ENCODE measurements around the gene CWF19L2. TPM values are rescaled to one million over a fixed set of nuclear protein-coding genes. Genes with fewer than 3 reads are reported as not detected.

Gene CWF19L2
- total RNA-seq, 1 experiment from 2014 or later = 18.4 TPM

DNA sequence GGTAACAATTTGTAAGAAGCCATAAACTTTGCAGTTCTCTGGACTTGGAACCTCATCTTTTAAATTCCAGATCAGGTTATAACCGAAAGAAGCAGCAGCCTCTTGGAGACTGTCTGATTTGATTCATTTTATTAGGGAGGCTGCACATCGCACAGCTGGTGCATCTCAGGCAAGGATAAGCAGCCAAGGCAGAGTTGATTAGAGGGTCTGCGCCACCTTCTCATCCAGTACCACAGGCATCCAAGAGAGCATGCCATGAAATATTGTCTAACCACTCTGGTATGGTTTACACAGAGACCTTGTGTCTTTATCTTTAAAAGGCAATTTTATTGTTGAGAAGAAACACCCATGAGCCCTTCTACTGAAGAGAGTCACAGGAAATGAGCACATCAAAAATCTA, 16.2 kb upstream of the CWF19L2 start:
- WGBS (ENCODE audit: extremely low coverage, insufficient read length, low lambda C conversion rate) = no CpG with 5 or more reads among the region's 3 CpGs
- H4K8ac ChIP-seq (replicated peaks; ENCODE audit: insufficient read length, low read depth, low read length) = no peak overlapping the region
- no peak overlapping the region for H2BK120ac ChIP-seq (ENCODE audit: low read depth, low read length, poor library complexity, severe bottlenecking)
- no peak overlapping the region for H4K91ac ChIP-seq (ENCODE audit: insufficient read length, low read depth, low read length)
- H4K20me1 ChIP-seq (ENCODE audit: control insufficient read depth, insufficient read depth, insufficient read length) = no peaks in the 10 kb centered on the region
- no peaks in the 10 kb centered on the region for H3K9me3 Mint-ChIP-seq
- no peak overlapping the region for H3K56ac ChIP-seq (ENCODE audit: insufficient read length, low read depth, low read length)
- H2BK5ac ChIP-seq (ENCODE audit: insufficient read length, low read length) = no peak overlapping the region
- H4K5ac ChIP-seq (ENCODE audit: insufficient read length, low read depth, low read length) = no peak overlapping the region
- no peak overlapping the region for H3T11ph ChIP-seq (ENCODE audit: low read length)
- H3K14ac ChIP-seq (ENCODE audit: insufficient read depth, low read length) = no peak overlapping the region
- no peaks in the 10 kb centered on the region for H3K4me1 ChIP-seq (ENCODE audit: insufficient read depth, low read length)
- no peaks in the 10 kb centered on the region for H3K4me1 Mint-ChIP-seq
- no peak overlapping the region for H3K4ac ChIP-seq (ENCODE audit: low read depth, low read length)
- H3K4me3 Mint-ChIP-seq = no peak overlapping the region
- no peaks in the 10 kb centered on the region for H3K23me2 ChIP-seq (ENCODE audit: insufficient read length, low read depth, low read length, poor library complexity, severe bottlenecking)
- no peak for DNase-seq
- no peak overlapping the region for H2AFZ ChIP-seq (ENCODE audit: low read length)
- no peak overlapping the region for H3K18ac ChIP-seq (ENCODE audit: insufficient read length, low read depth, low read length)
- H2BK12ac ChIP-seq (ENCODE audit: insufficient read length, low read depth, low read length) = no peak overlapping the region
- H3K23ac ChIP-seq (ENCODE audit: insufficient read length, low read depth, low read length) = no peak overlapping the region
- no peaks in the 10 kb centered on the region for H3K79me2 ChIP-seq (ENCODE audit: insufficient read depth, low read length)
- H3K27me3 ChIP-seq (ENCODE audit: insufficient read depth, low read length) = no peaks in the 10 kb centered on the region
- no peak overlapping the region for H2AK5ac ChIP-seq (ENCODE audit: insufficient read length, low read length)
- no peaks in the 10 kb centered on the region for H3K36me3 Mint-ChIP-seq (ENCODE audit: insufficient read depth in 1 of 3, low read depth in 3 of 3)
- no peak overlapping the region for H3K27ac ChIP-seq (ENCODE audit: insufficient read length, low read depth, low read length)
- H3K4me2 ChIP-seq (ENCODE audit: insufficient read depth, insufficient read length, low read length) = no peak overlapping the region
- no peak overlapping the region for H2BK20ac ChIP-seq (ENCODE audit: low read depth, low read length, poor library complexity, severe bottlenecking)
- H3K9ac ChIP-seq (ENCODE audit: extremely low read depth, insufficient read length, low read length) = no peak overlapping the region
- H2BK15ac ChIP-seq (ENCODE audit: low read depth, low read length) = no peak overlapping the region
- TF ChIP-seq, protein P1, sequence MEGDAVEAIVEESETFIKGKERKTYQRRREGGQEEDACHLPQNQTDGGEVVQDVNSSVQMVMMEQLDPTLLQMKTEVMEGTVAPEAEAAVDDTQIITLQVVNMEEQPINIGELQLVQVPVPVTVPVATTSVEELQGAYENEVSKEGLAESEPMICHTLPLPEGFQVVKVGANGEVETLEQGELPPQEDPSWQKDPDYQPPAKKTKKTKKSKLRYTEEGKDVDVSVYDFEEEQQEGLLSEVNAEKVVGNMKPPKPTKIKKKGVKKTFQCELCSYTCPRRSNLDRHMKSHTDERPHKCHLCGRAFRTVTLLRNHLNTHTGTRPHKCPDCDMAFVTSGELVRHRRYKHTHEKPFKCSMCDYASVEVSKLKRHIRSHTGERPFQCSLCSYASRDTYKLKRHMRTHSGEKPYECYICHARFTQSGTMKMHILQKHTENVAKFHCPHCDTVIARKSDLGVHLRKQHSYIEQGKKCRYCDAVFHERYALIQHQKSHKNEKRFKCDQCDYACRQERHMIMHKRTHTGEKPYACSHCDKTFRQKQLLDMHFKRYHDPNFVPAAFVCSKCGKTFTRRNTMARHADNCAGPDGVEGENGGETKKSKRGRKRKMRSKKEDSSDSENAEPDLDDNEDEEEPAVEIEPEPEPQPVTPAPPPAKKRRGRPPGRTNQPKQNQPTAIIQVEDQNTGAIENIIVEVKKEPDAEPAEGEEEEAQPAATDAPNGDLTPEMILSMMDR (conservative IDR thresholded peaks at IDR 0.05) = no peak
- no peak overlapping the region for H3K27ac Mint-ChIP-seq
- no peaks in the 10 kb centered on the region for H3K9me3 ChIP-seq (ENCODE audit: control insufficient read depth, low read depth, low read length)
- H3K27me3 Mint-ChIP-seq (ENCODE audit: low read depth) = no peaks in the 10 kb centered on the region
- H3K79me1 ChIP-seq (ENCODE audit: insufficient read depth, low read depth, low read length, poor library complexity, severe bottlenecking) = no peaks in the 10 kb centered on the region

All from H9 (cell line).